Calu3 (cell line): Measurements from ENCODE around the gene LIF. TPM values are rescaled to one million over a fixed set of nuclear protein-coding genes. Genes with fewer than 3 reads are reported as not detected.

ENCODE experiments used
- BruUV-seq: library from RNA; stranded (reverse); fragments of 400-500 nt; replicated peaks from 2 replicates; lab custom pipeline; 2021; lab: Mats Ljungman, UMichigan
- CTCF ChIA-PET: fragments of 300-600 bp; sonication (Branson Sonifier 250); formaldehyde crosslinking; loops from one replicate; lab custom pipeline; 2022; ENCODE audit warnings: antibody characterized with exemption; lab: Charles Lee
- DNase-seq: peaks from one replicate; pipeline ENCODE4 v3.0.0; 2022
- H3K27ac Mint-ChIP-seq: one replicate; pipeline ENCODE4 v1.8.0; 2022; ENCODE audit warnings: mixed read lengths; ENCODE audit not compliant: unreplicated experiment
- H3K27me3 Mint-ChIP-seq: one replicate; pipeline ENCODE4 v1.8.0; 2022; ENCODE audit warnings: mixed read lengths; ENCODE audit not compliant: unreplicated experiment
- H3K36me3 Mint-ChIP-seq: one replicate; pipeline ENCODE4 v1.8.0; 2022; ENCODE audit warnings: mild to moderate bottlenecking, moderate library complexity, mixed read lengths; ENCODE audit not compliant: insufficient read depth, unreplicated experiment
- H3K4me1 Mint-ChIP-seq: one replicate; pipeline ENCODE4 v1.8.0; 2022; ENCODE audit warnings: mild to moderate bottlenecking, low read depth, mixed read lengths; ENCODE audit not compliant: unreplicated experiment
- H3K4me3 Mint-ChIP-seq: one replicate; pipeline ENCODE4 v1.8.0; 2022; ENCODE audit warnings: mild to moderate bottlenecking, low read depth, moderate library complexity, mixed read lengths; ENCODE audit not compliant: unreplicated experiment
- H3K9me3 Mint-ChIP-seq: one replicate; pipeline ENCODE4 v1.8.0; 2022; ENCODE audit warnings: low read depth, mixed read lengths; ENCODE audit not compliant: unreplicated experiment
- intact Hi-C: fragments of 100-400 bp; cut with micrococcal nuclease; formaldehyde crosslinking; loops from one replicate; pipeline ENCODE4 v1.10.0; 2022; ENCODE audit not compliant: unreplicated experiment
- total RNA-seq: library from RNA; stranded (reverse); gene quantifications from 2 replicates; pipeline ENCODE4 v1.2.3, GENCODE V29; 2022
- TF ChIP-seq, protein P1 (sequence below): fragments of 200-600 bp; IDR thresholded peaks from one replicate; pipeline ENCODE4 v1.8.0; 2022; ENCODE audit warnings: antibody characterized with exemption; ENCODE audit not compliant: unreplicated experiment

The LIF gene
- total RNA-seq, 1 experiment from 2014 or later: 260 TPM

DNA sequence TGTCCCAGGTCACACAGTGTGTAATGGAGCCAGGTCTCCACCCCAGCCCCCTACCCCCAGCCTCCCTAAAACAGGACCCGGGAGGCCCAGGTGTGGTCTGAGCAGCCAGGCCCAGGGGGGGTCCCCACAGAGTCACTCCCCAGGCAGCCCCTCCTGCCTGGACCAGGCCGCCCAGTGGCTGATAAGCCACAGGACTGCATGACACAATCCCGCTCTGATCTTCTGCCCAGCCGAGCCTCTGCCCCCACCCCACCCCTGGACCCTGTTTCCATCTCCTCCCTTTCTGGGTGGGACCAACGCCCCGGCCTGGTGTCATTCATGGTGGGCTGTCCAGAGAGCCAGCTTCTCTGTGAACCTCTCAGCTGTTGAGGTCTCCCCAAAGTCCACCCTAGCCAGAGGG lies 7.8 kb upstream of the LIF start:
- DNase-seq: peak; percentile 21
- Mint-ChIP-seq H3K27ac (peak overlapping the region; percentile 98), H3K27me3 (no peaks in the 10 kb centered on the region), H3K4me3 (peak overlapping the region; percentile 94), H3K9me3 (no peaks in the 10 kb centered on the region), H3K4me1 (peaks cover 70% of the 10 kb centered on the region), H3K36me3 (peaks cover 96% of the 10 kb centered on the region)
- intact Hi-C loops: no loop called here
- TF ChIP-seq, protein P1, sequence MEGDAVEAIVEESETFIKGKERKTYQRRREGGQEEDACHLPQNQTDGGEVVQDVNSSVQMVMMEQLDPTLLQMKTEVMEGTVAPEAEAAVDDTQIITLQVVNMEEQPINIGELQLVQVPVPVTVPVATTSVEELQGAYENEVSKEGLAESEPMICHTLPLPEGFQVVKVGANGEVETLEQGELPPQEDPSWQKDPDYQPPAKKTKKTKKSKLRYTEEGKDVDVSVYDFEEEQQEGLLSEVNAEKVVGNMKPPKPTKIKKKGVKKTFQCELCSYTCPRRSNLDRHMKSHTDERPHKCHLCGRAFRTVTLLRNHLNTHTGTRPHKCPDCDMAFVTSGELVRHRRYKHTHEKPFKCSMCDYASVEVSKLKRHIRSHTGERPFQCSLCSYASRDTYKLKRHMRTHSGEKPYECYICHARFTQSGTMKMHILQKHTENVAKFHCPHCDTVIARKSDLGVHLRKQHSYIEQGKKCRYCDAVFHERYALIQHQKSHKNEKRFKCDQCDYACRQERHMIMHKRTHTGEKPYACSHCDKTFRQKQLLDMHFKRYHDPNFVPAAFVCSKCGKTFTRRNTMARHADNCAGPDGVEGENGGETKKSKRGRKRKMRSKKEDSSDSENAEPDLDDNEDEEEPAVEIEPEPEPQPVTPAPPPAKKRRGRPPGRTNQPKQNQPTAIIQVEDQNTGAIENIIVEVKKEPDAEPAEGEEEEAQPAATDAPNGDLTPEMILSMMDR: no peak
- CTCF ChIA-PET: interaction anchor here (1.0 to 1.7 kb wide), 2 partner anchors 34 to 146 kb away, joined by 3 to 5 read pairs; no protein-coding TSS in a partner anchor
- no TSS peak for BruUV-seq

DNA sequence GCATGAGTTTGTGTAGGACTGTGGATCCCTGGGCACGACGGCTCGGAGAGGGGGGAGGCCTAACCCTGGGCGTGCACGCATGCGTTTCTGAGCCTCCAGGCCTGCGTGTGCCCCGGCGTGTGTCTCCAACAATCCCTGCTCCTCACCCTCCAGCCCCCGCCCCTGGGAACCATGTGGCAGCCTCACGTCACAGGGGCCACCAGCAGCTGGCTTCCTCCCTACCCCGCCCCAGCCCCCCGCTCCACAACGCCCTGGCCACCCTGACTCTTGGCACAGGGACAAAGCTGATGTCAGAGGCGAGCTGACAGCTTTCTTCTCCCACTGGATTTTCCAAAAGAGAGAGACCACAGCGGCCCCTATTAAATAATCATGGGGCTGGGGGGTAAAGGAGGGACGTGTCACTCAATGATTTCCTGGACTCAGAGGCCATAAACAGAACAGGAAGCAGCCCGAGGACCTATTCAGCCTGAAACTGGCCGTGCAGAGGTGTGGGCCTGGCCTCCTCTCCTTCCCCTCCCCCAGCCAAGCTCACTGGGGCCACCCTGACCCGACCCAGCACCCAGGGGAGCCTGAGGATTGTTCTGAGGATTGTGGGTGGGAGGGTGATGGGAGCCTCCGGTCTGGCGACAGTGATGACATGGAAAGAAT lies 6.8 kb upstream of the LIF start:
- intact Hi-C loops: loop anchor here (2.0 kb wide), 1 partner anchor 43 kb away; no protein-coding TSS in a partner anchor
- H3K4me1 Mint-ChIP-seq: peaks cover 70% of the 10 kb centered on the region
- TF ChIP-seq, protein P1: no peak
- CTCF ChIA-PET: interaction anchor here (0.5 to 2.2 kb wide), 11 partner anchors 10 to 489 kb away, joined by 3 to 8 read pairs (median 5); no protein-coding TSS in a partner anchor
- peak overlapping the region; percentile 94 for H3K4me3 Mint-ChIP-seq
- no TSS peak for BruUV-seq
- H3K9me3 Mint-ChIP-seq: no peaks in the 10 kb centered on the region
- DNase-seq: peak; percentile 95
- H3K27ac Mint-ChIP-seq: peak overlapping the region; percentile 98
- peaks cover 100% of the 10 kb centered on the region for H3K36me3 Mint-ChIP-seq
- no peaks in the 10 kb centered on the region for H3K27me3 Mint-ChIP-seq

DNA sequence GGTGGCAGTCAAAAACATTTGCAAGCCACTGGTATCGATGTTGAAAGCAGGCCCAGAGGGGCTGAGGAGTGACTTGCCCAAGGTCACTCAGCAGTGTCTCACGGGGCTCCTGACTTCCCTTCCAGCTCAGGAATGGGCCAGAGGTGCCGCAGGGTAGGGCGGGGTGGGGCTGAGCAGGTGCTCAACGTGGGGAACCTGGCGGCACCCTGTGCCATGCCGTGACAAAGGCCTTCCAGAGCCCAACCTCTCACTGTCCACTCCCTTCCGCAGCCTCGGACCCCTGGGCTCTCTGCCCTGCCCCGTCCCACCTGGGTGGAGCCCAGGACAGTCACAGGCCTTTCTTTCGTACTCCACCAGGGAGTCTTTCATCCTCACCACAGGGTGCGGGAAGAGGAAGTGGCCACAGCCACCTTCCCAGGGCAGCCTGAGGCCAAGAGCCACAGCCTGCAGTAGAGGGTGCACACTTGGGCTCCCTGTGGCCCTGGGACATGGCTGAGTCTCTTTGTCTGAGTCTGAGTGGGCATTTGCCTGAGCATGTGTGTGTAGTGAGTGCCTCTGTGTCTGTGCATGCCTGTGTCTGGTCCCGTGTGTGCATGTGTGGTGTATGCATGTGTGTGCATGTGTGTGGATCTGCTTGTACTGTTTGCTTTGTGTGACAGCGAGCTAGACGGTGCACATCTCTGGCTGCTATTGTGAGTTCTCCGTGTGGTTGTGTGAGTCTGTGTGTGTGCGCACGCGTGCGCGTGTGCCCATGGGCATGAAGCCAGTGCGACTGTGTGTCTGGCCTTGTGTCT lies 6.0 kb upstream of the LIF start:
- peak; percentile 93 for DNase-seq
- H3K27me3 Mint-ChIP-seq: no peaks in the 10 kb centered on the region
- intact Hi-C loops: loop anchor here (1.0 to 2.0 kb wide), 2 partner anchors 42 to 56 kb away; no protein-coding TSS in a partner anchor
- no peaks in the 10 kb centered on the region for H3K9me3 Mint-ChIP-seq
- CTCF ChIA-PET: interaction anchor here (0.6 to 2.2 kb wide), 9 partner anchors 17 to 926 kb away, joined by 3 to 8 read pairs (median 5); no protein-coding TSS in a partner anchor
- TSS peak; percentile 48 for BruUV-seq
- peaks cover 70% of the 10 kb centered on the region for H3K4me1 Mint-ChIP-seq
- TF ChIP-seq, protein P1: no peak
- peak overlapping the region; percentile 94 for H3K4me3 Mint-ChIP-seq
- peak overlapping the region; percentile 98 for H3K27ac Mint-ChIP-seq
- H3K36me3 Mint-ChIP-seq: peaks cover 100% of the 10 kb centered on the region

DNA sequence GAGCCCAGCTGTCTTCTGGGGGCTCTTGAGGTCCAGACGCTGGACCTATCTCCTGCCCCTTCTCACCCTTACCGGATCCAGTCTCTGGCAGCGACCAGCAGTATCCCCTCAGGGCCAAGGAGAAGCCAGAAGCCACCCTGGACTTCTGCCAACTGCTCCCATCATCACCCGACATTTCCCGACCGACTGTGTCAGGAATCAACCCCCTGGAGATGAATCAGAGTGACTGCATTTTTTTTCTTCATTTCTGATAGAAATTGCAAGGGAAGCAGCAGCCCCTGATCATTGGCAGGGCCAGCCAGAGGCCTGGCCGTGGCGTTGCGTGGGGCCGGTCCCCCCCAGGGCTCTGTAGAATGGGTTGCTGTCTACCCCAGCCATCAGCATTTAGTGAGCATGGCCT lies 5.2 kb upstream of the LIF start:
- TF ChIP-seq, protein P1: no peak
- H3K9me3 Mint-ChIP-seq: no peaks in the 10 kb centered on the region
- DNase-seq: peak; percentile 49
- CTCF ChIA-PET: interaction anchor here (0.6 to 2.2 kb wide), 5 partner anchors 16 to 925 kb away, joined by 3 to 8 read pairs (median 4); no protein-coding TSS in a partner anchor
- H3K27ac Mint-ChIP-seq: peak overlapping the region; percentile 98
- H3K27me3 Mint-ChIP-seq: no peaks in the 10 kb centered on the region
- peak overlapping the region; percentile 94 for H3K4me3 Mint-ChIP-seq
- intact Hi-C loops: loop anchor here (1.0 to 2.0 kb wide), 2 partner anchors 41 to 55 kb away; no protein-coding TSS in a partner anchor
- peaks cover 100% of the 10 kb centered on the region for H3K36me3 Mint-ChIP-seq
- no TSS peak for BruUV-seq
- H3K4me1 Mint-ChIP-seq: peaks cover 72% of the 10 kb centered on the region
